ENCODE data around the gene DAGLB.
A peak's percentile ranks its signal among the peaks of the same experiment; 100 is the strongest.

Gene DAGLB, protein sequence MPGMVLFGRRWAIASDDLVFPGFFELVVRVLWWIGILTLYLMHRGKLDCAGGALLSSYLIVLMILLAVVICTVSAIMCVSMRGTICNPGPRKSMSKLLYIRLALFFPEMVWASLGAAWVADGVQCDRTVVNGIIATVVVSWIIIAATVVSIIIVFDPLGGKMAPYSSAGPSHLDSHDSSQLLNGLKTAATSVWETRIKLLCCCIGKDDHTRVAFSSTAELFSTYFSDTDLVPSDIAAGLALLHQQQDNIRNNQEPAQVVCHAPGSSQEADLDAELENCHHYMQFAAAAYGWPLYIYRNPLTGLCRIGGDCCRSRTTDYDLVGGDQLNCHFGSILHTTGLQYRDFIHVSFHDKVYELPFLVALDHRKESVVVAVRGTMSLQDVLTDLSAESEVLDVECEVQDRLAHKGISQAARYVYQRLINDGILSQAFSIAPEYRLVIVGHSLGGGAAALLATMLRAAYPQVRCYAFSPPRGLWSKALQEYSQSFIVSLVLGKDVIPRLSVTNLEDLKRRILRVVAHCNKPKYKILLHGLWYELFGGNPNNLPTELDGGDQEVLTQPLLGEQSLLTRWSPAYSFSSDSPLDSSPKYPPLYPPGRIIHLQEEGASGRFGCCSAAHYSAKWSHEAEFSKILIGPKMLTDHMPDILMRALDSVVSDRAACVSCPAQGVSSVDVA

DNA sequence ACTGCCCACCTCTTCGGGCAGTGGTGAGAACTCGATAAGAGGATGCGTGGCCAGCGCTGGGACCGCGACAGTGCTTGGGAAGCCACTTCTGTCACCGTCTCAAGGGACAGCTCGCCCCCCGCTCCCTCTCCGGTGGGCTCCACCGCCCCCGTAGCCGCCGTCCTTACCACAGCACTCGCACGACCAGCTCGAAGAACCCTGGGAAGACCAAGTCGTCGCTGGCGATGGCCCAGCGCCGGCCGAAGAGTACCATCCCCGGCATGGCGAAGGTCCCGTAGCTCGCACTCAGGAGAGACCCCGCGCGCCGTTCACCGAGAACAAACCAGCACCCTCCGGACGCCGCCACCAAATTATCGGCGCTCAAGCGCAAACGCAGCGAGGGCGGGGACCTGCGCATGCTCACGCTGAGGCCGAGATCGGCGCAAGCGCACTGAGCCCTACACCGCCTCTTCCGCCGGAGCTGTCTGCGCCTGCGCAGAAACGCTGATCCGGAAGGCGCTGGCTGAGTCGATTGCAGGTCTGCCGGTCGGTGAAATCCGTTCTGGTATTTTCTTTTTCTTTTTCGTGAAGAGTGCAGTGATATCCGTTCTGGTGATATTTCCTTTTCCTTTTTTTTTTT lies at the start of gene DAGLB:
Gene DAGLB, minus strand, starts transcription at position 374 of the 619 bp plus-strand sequence. Its CDS starts 112 bp downstream, at position 262.
- DNase-seq (ENCODE audit: low read depth, low spot score), result peak; percentile 60
- H3K27ac ChIP-seq, result peak within 1 kb of the TSS; percentile 97

DNA sequence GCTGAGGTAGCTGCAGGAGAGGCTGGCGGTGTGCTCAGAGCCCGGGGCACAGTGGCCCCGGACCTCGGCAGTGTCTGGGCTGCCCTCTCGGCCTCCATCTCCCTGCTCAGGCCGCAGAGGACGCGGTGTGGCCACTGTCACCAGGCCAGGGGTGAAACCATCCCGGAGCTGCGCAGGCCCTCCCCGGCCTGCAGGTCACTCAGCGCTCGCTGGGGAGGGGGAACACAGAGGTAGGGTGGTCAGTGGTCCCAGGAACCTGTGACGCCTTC lies 49.8 kb upstream of the DAGLB start:
- no peak overlapping the region for H3K27ac ChIP-seq
- DNase-seq (ENCODE audit: low read depth, low spot score), result no peak

DNA sequence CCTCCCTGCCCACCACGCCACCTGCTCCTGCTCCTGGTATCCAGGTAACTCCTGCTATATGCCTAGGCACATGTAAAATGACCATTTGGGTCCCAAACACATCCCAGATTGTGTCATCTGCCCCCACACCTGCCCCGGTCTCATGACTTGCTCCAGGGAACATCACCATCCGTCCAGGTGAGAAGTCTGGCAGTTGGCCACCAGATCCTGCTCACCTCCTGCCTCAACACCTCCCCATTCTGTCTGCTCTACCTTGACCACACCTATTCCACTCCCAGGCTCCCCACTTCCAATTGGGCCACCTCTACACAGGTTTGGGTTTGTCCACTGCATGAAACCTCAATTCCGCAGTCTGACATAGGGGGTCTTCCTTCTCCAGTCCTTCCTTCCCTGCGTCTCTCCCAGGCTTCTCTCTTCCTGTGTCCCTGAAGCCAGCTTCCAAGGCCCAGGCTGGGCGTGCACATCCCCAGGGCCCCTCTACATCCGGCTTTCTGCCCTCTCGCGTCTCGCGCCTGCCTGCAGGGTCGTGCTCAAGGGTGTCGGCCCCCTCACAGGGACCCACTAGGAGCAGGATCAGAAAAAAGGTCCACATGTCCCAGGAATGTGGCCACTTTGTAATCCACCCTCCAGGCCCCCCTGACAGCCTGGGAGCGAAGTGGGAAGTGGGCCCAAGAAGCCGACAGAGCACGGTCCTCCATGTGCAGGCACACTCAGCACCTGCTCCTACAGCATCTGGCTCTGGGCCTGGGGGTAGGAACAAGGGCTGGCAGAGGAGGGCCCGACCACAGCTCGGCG lies 49.3 kb upstream of the DAGLB start:
- H3K27ac ChIP-seq, result no peak overlapping the region
- no peak for DNase-seq (ENCODE audit: low read depth, low spot score)

DNA sequence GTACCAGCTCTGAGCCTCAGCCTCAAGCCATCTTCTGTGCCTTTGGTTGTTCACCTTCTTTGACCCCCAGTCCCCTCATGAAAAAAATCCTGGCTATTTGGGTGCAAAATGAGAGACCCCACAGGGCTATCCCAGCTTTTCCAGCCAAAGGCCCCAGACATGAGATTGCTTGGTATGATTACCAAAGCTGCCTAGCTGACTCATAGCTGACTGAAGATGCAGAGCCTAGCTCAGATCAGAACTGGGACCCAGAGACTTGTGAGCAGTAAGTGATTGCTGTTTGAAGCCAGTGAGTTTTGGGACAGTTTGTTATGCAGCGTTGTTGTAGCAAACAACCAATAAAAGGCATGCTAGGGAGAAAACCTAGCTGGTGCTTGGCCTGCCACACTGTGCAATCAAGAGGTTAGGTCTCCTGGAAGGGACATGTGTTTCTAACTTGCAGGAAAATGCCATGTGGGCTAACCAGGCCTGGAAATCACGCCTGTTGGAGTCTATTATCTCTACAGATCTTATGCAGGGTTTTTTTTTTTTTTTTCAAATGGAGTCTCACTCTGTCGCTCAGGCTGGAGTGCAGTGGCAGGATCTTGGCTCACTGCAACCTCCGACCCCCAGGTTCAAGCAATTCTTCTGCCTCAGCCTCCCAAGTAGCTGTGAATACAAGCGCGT lies 48.0 kb upstream of the DAGLB start:
- DNase-seq (ENCODE audit: low read depth, low spot score), result no peak
- no peak overlapping the region for H3K27ac ChIP-seq

DNA sequence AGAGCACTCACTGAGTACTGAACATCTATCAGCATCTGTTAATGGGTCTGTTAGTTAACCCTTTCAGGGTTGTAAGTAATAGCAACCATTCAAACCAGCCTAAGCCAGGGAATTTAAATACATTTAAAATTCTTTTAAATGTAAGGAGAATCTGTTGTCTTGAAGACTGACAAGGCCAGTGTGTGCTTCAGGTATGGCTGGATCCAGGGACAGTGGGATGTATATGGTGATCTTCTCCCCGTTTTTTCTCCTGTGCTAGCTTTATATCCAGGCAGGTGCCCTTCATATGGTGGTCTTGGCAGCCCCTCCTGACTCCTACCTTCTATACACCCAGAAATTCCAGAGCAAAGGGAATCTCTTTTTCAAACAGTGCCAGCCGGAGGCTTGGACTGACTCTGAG lies 46.6 kb upstream of the DAGLB start:
- DNase-seq (ENCODE audit: low read depth, low spot score), result no peak

DNA sequence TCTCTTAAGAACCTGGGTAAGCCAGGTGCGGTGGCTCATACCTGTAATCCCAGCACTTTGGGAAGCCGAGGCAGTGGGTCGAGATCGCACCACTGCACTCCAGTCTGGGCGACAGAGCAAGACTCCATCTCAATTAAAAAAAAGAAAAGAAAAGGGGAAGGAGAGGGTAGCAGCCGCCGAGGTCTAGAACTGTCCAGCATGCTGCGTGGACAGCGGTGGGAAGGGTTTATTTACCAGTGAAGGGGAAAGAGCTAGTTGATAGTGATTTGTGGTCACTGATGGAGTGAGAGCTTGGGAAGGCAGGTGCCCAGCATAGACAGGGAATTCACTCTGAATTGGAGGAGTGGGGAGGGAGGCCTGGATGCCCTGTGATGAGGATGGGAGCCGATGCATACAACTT lies 43.4 kb upstream of the DAGLB start:
- DNase-seq (ENCODE audit: low read depth, low spot score), result no peak

More for the DNA sequence above, 46.6 kb upstream of the DAGLB start:
- no peak overlapping the region for H3K27ac ChIP-seq

DNA sequence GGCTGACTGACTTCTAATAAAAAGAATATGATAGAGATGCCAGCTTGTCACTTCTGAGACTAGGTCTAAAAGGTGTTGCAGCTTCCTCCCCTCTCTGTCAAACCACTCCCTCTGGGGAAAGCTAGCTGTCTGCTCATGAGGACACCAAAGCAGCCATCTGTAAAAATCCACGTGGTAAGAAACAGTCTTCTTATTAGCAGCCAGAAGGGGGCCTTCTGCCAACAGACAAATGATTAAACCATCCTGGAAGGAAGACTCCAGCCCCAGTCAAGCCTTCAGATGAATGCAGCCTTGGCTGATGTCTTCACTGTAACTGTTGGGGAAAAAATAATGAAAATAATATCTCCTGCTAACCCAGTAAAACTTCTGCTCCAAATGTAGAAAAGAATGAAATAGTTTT lies 41.9 kb upstream of the DAGLB start:
- H3K27ac ChIP-seq, result no peak overlapping the region
- no peak for DNase-seq (ENCODE audit: low read depth, low spot score)

More for the DNA sequence above, 43.4 kb upstream of the DAGLB start:
- no peak overlapping the region for H3K27ac ChIP-seq

DNA sequence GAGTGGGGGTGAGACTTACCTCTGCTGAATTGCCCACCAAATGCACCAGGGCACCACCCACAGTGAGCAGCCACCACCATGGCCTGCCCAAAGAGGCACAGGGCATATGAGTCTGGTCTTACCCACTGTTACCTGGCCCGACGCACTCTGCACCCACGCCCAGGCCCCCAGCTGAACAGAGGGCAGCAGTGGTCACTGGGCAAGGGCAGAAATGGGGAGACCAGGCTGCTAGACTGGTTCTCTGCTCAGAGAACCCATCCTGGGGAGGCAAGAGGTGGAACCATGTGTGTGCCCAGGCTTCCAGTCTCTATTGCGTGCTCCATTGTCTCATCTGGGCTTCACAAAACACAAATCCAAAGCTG lies 39.4 kb upstream of the DAGLB start:
- no peak overlapping the region for H3K27ac ChIP-seq
- DNase-seq (ENCODE audit: low read depth, low spot score), result no peak

DNA sequence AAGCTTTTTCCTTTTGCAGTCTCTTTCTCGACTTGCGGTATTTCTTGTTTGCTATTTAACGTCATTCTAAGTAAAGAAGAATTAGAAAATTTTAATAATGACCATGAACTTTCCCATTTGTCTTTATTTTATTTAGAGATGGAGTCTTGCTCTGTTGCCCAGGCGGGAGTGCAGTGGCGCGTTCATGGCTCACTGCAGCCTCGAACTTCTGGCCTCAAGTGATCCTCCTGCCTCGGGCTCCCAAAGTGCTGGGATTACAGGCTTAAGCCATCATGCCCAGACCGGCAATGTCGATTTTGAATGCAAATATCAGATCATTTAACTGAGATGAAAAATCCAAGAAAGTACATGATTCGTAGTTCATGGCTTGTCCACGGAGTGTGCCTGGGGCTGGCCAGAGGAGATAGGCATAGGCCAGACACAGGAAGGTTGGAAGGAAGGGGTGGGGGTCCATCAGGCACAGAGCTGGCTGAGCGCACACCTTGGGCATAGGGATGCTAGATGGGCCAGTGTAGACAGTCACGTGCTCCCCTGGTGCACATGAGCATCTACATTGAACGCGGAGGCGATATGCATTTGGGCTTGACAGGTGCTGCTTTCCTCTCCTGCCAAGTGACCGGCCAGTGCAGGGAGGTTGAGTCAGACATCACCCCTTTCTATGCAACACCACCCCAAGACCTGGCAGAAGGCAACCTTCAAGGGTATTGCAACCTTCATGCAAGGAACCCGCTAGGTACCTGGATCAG lies 38.9 kb upstream of the DAGLB start:
- no peak overlapping the region for H3K27ac ChIP-seq
- DNase-seq (ENCODE audit: low read depth, low spot score), result no peak

DNA sequence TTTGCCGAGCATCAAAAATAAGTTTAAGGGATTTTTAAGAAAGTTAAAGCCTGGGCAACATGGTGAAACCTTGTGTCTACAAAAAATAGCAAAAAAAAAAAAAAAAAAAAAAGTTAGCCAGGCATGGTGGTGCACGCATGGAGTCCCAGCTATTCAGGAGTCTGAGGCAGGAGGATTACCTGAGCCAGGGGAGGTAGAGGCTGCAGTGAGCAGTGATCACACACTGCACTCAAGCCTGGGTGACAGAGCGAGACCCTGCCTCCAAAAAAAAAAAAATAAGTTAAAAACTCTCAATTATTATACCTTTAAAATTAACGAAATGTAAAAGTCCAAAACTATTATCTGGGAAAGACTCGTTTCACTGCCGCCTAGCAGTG lies 35.0 kb upstream of the DAGLB start:
- peak overlapping the region; percentile 80 for H3K27ac ChIP-seq
- no peak for DNase-seq (ENCODE audit: low read depth, low spot score)

DNA sequence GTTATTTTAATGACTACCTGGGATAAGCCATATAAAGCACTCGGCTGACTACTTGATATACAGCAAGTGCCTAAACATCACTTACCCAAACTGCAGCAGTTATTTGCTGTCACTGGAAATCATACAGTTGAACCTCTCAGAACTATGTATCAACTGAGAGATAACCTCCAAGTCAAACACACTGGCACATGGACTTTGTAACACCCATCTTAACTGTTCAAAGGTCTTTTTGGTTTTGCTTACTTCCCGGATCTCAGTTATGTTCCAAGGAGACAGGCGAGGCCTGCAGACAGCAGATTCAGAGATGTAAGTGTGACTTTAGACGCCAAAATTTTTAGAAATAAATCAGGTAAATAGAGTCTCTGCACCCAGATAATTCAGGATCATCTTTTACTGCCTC lies 34.6 kb upstream of the DAGLB start:
- H3K27ac ChIP-seq, result no peak overlapping the region
- no peak for DNase-seq (ENCODE audit: low read depth, low spot score)

DNA sequence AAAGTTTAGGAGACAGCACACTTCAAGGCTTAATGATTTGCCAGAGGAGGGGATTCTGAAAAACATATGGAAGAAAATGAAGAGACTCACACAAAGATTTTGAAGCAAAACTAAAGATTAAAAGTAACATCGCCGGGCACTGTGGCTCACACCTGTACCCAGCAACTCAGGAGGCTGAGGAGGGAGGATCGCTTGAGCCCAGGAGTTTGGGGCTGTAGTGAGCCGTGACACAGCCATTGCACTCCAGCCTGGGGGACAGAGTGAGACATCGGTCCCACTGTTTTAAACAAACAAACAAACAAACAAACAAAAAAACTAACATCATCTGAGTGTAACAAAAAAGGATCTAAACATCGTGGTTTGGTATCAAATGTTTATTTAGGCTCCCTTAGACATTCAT lies 33.7 kb upstream of the DAGLB start:
- no peak for DNase-seq (ENCODE audit: low read depth, low spot score)
- H3K27ac ChIP-seq, result no peak overlapping the region

DNA sequence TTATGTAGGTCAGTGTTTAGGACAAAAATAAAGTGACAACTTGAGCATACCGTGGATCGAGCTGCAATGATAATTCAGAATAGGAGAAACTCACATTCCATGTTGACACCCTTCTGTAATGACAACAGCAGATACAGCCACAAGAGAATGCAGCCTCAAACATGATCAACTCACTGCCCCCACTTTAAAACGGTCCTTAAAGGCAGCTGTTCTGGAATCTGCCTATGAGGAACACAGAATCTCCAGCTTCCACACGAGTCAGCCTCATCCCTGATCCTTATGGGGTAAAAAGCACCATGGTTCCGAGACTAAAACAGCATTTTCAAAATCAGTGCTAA lies 32.5 kb upstream of the DAGLB start:
- DNase-seq (ENCODE audit: low read depth, low spot score), result no peak
- H3K27ac ChIP-seq, result no peak overlapping the region

DNA sequence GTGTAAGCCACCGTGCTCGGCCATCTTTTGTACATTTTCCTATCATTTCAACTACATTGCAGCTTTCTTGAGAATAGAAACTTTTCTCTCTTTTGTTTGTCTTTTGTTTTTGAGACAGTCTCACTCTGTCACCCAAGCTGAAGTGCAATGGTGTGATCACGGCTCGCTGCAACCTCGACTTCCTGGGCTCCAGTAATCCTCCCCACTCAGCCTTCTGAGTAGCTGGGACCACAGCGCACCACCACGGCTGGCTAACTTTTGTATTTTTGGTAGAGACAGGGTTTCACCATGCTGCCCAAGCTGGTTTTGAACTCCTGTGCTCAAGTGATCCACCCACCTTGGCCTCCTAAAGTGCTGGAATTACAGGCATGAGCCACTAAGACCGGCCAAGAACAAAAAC lies 31.3 kb upstream of the DAGLB start:
- DNase-seq (ENCODE audit: low read depth, low spot score), result no peak

DNA sequence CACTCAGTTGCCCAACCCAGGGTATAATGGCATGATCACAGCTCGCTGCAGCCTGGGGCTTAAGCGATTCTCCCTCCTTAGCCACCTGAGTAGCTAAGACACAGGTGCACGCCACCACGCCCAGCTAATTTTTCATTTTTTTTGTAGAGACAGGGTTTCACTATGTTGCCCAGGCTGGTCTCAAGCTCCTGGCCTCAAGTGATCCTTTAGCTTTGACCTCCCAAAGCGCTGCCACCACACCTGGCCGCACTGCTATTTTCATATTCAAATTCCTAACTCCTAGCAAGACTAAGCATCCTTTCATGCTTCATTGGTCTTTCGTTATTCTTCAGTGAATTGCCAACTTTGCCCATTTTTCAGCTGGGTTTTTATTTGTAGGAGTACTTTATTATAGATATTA lies 30.4 kb upstream of the DAGLB start:
- H3K27ac ChIP-seq, result no peak overlapping the region
- DNase-seq (ENCODE audit: low read depth, low spot score), result no peak

More for the DNA sequence above, 31.3 kb upstream of the DAGLB start:
- H3K27ac ChIP-seq, result no peak overlapping the region

DNA sequence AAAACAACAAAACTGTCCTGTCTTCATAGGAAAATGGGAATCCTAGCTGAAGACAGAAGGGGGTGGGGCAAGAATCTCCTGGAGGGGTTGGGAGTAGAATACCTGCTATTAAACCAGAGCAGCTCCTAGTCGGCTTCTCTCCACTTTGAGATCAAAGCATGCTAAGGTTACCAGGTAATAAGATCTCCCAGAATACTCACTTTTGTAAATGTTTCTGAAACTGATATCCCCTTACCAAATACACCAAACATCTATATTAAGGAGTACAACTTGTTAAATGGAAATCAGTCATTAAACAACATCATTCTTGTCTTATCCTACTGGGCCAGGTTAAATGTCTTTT lies 29.5 kb upstream of the DAGLB start:
- no peak for DNase-seq (ENCODE audit: low read depth, low spot score)
- no peak overlapping the region for H3K27ac ChIP-seq

DNA sequence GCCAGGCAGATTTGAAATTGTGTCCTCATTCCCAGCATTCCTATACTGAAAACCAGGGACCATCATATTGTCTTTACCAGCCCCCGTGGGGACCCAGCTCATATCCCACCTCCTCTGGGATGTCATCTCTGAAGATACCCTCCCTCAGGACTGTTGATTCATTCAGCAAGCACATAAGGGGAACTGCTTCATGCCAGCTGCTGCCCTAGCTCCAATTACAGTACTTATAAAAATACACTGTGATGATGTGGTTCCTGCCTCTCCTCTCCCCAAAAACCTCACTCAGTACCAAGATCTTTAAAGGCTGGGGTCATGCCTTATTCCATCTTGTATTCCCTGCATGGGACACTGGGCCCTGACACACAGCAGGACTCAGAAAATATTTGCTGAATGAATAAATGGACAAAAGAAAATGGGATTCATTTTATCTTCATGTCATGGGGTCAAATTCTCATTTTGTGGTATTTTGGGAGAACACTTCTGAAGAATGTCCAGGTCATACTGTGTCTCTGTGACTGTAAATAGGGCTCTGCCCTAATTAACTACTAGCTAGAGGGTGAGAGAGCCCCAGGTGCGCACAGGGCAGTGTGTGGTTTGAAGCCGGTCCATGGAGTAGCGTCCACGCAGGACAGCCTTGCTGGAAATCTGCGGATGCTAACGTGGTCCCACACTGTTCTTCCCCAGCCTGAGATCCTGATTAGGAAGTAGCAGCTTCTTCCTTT lies 29.0 kb upstream of the DAGLB start:
- DNase-seq (ENCODE audit: low read depth, low spot score), result no peak
- no peak overlapping the region for H3K27ac ChIP-seq

DNA sequence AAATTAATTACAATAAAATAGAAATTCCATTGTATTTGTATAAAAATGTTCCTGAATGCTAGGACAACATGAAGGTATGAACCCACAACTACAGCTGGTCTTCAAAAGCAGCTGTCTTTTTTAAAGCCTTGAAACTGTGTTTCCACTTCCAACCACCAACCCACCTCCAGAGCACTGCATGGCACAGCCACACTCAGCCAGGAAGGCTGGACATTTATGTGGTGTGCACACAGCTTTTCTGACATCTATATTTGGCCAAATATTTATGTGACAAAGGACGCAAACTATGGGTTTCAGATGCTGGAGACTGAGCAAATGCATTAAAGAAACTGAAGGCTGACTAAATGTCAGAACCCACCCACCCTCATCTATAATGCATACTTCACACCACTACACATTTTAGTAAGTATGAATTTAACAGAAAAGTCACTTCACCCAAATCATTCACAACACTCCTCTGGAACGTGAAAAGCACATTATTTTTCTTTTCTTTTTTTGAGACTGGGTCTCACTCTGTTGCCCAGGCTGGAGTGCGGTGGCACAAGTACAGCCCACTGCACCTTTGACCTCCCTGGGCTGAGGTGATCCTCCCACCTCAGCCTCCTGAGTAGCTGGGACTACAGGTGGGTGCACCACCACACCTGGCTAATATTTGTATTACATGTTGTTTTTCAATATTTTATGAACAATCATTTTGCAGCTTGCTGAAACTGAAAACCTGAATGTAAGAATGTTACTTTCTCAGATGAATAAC lies 27.9 kb upstream of the DAGLB start:
- DNase-seq (ENCODE audit: low read depth, low spot score), result no peak
- H3K27ac ChIP-seq, result no peak overlapping the region

DNA sequence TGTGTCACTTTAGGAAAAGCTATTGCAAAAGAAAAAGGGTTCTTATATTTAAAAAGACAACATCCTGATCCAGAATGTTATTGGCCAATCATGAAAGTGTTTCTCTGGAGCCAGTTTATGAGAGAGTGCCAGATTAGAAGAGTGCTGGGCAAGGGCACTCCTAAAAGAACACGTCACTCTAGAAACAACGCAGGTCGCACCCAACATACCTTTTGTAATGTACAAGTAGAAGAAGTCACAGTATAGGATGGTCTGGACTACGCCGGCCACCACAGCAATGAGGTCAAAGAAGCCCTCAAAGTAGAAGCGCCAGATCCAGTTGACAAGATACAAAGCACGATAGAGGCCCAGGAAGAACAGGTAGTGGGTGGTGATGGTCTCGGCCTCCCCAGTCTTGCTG lies 18.1 kb upstream of the DAGLB start:
- H3K27ac ChIP-seq, result no peak overlapping the region
- DNase-seq (ENCODE audit: low read depth, low spot score), result no peak
